ENCODE results near the gene GFPT2. TPM values are rescaled to one million over a fixed set of nuclear protein-coding genes. Genes with fewer than 3 reads are reported as not detected.
"Not testable (repeated sequence)": the region's sequence is repeated elsewhere in the genome, so short reads cannot be mapped to it uniquely, and the experiment has no call there.

GFPT2 gene
- total RNA-seq, 1 donor from 2014 or later, result not detected

DNA sequence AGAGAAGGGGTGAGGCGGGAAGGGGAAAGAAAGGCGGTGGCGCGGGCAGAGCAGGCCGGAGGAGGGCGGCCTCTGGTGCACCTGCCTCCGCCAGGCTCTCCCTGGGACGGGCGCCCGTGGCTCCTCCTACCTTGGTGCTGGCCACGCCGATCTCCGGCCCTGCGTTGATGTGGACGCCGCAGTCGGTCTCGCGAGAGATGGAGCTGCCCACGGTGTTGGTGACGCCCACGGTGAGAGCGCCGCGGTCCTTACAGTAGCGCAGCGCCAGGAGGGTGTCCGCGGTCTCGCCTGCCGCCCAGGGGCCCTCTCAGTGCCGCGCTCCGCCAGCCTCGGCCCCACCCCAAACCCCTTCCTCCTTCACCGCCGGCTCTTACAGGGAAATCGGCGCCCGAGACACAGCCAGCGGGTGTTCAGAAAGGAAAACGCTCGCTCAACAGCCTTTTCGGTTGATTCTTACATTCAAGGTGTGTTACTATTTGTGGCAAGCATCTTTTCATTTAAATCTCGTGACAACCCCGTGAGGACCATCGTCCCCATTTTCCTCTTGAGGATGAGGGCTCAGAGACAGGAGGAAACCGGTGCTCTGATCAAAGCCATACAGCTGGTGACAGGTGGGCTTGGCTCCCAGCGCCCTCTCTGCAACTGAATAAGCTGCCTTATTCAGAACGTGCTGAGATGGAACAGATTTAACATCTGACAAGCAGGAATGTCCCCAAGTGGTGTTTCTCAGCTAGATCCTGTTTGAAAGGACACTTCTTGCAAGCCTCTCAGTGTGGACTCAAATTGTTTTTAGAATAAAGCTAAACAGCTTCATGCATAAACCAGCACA, 39.2 kb downstream of the GFPT2 start:
- intact Hi-C loops (cut with micrococcal nuclease), result no loop called here

DNA sequence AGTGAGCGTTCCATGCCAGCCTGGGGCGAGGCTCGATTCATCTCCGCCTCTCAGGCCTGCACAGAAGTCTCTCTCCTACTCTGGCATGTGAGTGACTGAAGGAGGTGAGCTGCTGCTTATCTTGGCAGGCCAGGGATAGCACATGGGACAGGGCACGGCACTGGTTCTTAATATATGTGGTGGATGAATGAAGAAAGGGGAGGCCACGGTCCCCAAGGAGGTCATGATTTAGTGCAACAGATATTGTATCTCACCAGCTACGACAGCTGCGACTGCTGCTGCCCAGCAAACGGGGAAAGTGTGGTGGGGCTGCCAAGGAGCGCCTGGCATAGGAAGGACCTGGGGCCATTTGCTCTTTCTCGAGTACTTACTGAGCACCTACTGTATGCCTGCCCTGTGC, 41.9 kb downstream of the GFPT2 start:
- intact Hi-C loops (cut with micrococcal nuclease), result no loop called here

DNA sequence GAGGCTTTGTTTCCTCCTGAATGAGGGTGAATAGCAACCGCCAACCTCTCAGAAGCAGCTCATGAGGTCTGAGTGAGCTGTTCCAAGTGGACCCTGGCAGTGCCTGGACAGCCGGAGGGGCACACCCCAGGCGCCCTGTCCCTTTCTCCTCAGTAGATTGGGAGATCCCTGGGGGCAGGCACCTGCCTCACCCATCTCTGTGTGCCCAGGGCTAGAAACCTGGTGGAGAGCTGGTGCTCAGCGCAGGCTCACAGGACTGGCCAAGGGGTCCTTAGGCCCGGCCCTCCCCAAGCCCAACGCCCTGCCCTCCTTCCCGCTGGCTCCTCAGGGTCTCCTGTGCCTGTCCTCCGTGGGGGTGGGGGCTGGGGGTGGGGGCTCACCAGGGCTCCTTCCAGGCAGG, 46.3 kb downstream of the GFPT2 start:
- intact Hi-C loops (cut with micrococcal nuclease), result no loop called here

DNA sequence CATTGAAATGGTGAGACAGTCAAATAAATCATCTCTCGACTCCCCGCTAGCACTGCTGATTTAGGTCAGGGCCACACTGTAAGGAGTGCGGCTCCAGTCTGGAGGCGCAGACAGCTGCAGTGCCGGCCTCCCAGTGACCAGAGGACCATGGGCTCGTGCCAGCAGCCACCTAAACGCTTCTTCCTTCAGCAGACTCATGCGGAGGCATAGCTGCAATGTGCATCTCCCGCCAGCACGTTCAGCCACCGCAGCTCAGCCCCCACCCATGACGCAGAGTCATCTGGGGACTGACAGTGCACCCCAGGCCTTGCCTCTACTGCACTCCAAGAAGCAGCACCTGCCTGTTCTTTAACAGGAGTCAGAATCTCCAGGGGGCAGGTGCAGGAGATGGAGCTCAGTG, 47.7 kb downstream of the GFPT2 start:
- intact Hi-C loops (cut with micrococcal nuclease), result no loop called here

DNA sequence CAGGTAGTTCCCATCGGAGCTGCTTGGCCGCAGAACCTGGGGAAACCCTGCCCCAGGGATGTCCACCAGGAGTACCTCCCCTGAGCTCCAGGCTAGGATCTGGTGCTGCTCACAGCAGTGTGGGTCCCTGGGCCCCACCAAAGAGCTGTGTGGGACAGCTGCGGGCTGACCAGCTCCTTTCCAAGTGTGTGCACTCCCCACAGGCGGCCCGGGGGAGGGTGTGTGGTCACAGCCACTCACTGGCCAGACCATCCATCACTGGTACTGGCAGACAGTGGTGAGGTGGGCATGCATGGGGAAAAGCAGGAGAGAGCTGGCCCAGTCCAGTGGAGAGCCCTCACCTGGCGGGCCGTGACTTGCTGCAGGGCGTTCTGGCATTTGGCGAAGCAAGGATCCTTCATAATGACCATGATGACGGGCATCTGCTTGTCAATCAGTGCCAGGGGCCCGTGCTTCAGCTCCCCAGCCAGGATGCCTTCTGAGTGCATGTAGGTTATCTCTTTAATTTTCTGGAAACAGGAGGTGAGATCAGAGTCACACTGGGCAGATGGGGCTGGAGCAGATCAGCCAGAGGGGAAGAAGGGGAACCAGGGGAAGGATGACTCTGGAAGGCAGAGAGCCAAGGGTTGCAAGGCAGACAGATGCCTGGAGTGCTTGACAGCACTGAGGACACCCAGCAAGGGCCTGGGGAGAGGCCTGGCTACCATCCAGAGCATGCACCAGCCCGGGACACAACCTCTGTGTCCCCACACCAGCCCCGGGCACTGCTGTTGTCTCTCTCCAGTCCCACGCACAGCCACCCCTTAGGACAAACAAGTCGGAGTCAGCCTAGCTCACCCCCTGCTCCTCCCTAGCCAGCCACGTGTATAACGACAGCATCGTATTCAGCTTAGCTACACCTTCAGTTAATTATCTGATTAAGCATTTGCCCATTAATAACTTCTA, 48.4 kb downstream of the GFPT2 start:
- intact Hi-C loops (cut with micrococcal nuclease), result no loop called here

DNA sequence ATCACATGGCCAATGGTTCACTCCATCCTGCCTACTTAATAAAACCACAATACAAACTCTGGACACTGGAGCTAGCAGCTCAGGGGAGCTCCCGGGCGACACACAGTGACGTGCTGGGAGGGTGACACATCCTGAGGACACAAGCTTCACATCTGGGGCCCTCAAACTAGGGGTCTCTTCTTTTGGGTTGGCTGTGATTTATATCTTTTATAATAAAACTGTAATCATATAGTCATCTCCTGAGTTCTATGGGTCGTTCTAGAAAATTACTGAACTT, 49.2 kb downstream of the GFPT2 start:
- intact Hi-C loops (cut with micrococcal nuclease), result no loop called here

DNA sequence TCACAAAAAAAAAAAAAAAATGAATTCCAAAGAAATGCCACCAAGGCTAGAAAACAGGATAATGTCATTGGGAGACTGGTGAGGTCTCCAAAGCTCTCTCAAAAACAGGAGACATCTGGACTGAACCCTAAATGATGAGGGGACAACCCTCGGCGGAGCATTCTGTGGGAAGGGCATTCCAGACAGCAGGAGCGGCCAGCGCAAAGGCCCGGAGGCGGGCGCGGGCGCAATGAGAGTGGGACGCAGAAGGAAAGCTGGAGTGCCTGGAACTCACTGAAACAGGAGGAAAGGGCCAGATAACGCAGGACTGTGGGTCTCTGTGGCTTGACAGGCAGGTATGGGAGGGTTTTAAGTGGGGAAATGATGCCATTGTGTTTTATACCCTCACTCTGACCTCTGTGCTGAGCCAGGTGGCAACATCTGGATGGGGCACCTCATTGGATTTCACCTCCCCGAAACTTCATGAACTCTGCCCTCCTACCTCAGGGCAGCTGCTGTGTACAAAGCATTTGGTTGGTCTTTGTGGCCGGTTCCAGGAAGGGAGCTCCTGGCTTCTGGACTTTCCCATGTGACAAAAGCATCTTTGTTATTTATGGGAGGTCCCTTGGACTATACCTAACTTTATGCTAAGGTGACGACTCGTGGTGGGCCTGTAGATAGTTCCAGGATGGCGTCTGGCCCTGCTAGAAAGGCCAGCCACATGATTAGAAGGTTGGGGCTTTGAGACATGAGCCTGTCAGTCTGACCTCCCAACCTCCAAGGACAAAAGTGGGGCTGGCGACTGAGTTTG, 49.7 kb downstream of the GFPT2 start:
- intact Hi-C loops (cut with micrococcal nuclease), result no loop called here

DNA sequence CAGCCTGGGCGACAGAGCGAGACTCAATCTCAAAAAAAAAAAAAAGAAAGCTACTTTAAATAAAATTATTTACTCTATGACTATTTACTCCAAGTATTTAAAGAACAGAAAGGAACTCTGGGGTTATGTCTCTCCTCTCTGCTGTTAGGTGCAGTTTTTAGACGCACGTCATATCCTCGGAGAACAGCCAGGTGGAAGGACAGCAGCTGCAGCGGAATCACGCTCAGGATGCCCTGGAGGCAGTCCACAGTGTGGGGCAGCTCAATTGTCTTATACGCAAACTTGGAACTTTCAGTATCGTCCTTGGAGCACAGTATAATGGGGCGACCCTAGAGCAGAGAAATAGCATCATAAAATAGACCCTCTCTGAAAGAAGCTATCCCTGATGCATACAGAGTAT, 50.9 kb downstream of the GFPT2 start:
- intact Hi-C loops (cut with micrococcal nuclease), result no loop called here

DNA sequence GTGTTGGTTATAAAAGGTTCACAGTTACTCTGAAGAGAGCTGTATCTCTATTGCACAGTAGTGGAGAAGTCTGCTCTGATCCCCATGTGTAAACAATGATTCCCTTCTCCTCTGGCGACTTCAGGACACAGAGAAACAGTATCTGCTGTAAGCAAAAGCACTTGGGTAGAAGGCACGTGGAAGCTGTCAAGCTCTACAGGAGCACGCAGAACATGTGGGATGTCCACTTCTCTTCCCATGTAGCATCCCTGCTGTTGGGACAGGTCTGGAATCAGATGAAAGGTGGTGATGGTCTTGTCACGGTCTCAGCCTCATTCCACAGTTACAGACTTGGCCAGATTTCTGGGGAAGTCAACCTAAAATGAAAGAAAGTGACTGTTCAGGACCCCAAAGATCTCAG, 51.9 kb downstream of the GFPT2 start:
- intact Hi-C loops (cut with micrococcal nuclease), result no loop called here

DNA sequence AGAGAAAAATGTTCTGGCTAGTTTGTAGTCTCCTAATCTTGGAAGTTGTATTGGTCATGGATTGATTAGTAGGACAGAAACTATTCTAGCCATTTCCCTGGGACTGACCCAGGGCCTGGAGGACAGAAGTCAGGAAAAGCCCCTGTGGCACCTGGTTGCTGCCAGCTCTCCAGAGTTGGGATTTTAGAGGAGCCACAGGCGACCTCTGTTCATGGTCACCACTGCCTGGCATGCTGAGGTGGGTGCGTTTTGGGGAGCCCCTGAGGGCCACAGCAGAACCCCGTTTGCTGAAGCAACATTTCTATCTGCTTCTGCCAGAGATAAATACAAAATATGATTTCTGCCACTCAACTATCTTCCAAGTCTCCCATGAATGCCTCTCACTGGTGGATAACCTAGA, 53.6 kb downstream of the GFPT2 start:
- intact Hi-C loops (cut with micrococcal nuclease), result no loop called here

DNA sequence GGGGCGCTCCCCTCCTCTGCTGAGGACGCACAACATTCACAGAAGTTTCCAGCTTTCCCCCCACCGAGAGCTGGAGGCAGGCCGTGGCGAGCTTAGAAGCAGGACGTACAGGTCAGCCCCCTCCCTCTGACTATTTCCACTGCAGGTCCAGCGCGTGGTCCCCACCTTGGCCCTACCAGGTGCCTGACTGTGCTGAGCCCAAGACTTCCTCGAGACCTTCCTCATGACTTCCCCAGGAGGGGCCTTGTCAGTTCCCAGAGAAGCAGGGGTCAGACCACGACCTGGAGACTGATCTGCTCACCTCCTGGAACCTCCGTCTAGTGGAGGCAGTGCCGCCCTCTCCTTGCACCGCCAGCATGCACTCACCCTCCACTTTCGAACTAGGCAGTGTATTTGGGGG, 54.1 kb downstream of the GFPT2 start:
- intact Hi-C loops (cut with micrococcal nuclease), result not testable (repeated sequence)

DNA sequence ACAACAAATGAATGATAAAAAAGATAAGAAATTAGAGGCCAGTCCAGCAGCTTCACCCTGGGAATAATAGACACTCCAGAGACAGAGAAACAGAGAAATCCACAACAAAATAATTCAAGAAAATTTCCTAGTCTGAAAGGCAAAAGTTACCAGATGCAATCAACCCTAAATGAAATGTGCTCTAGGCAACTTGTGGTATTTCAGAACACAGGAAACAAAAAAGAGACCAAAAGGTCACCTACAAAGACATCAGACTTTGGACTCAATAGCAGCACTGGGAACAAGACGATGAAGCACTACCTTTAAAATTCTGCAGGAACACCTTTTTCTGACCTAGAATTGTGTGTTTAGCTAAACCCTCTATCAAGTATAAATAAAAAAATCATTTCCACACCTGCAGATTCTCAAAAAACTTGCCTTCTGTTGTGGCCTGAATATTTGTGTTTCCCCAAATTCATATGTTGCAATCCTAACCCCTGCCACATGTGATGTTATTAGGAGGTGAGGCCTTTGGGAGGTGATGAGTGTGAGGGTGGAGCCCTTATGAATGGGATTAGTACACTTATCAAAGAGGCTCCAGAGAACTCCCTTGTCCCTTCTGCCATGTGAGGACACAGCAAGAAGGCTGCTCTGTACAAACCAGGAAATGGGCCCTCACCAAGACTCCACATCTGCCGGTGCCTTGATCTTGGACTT, 55.4 kb downstream of the GFPT2 start:
- intact Hi-C loops (cut with micrococcal nuclease), result no loop called here

DNA sequence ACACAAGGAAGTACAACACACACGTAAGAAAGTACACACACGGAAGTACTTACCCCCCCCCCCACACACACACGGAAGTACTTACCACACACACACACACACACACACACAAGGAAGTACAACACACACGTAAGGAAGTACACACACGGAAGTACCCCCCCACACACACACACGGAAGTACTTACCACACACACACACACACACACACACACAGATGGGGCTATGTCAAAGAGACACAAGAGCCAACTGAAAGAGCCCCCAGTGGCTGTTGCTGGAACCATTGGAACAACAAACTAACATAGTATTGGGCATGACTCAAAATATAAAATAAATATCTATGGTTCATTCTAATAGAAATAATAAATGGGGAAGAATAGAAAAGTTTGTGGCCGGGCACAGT, 56.4 kb downstream of the GFPT2 start:
- intact Hi-C loops (cut with micrococcal nuclease), result no loop called here

DNA sequence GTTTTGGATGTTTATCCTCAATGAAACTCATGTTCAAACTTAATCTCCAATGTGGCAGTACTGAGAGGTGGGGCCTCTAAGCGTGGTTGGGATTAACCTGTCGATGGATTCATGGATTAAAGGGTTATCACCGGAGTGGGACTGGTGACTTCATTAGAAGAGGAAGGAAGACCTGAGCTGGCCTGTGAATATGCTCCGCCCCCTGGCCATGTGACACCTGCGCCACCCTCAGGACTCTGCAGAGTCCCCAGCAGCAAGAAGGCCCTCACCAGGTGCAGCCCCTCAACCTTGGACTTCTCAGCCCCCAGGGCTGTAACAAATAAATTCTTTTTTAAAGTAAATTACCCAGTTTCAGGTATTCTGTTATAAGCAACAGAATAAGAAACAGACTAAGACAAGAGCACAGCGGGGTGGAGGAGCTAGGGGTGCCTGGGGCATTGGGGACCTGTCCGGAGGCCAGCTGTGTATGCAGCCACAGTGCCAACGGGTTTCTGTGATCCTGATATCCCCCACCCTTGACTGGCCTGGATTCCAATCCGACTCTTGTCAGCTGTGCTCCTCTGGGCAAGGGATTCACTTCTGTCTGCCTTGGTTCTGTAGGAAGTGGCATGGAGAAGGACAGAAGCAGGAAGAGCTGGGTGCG, 58.1 kb downstream of the GFPT2 start:
- intact Hi-C loops (cut with micrococcal nuclease), result loop anchor here (5.0 kb wide), 1 partner anchor 867 kb away; no protein-coding TSS in a partner anchor

DNA sequence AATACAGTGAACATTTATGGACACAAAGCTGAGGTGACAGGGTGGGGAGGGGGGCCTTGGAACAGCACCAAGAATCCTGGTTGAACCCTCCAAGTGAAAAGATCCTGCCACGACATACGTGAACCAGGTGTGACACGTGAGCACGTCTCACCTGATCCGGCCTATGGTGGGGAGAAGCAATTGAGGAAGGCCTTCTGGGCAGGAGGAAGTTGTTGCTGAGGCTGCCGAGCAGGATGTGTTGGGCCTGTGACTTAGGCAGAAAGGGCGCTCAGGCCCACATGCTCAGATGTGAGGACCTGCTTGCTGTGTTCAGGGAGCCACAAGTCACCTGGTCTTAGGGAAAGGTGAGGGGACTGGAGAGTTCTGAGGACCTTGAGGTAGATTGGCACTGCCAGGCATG, 58.7 kb downstream of the GFPT2 start:
- intact Hi-C loops (cut with micrococcal nuclease), result loop anchor here (5.0 kb wide), 1 partner anchor 868 kb away; no protein-coding TSS in a partner anchor

DNA sequence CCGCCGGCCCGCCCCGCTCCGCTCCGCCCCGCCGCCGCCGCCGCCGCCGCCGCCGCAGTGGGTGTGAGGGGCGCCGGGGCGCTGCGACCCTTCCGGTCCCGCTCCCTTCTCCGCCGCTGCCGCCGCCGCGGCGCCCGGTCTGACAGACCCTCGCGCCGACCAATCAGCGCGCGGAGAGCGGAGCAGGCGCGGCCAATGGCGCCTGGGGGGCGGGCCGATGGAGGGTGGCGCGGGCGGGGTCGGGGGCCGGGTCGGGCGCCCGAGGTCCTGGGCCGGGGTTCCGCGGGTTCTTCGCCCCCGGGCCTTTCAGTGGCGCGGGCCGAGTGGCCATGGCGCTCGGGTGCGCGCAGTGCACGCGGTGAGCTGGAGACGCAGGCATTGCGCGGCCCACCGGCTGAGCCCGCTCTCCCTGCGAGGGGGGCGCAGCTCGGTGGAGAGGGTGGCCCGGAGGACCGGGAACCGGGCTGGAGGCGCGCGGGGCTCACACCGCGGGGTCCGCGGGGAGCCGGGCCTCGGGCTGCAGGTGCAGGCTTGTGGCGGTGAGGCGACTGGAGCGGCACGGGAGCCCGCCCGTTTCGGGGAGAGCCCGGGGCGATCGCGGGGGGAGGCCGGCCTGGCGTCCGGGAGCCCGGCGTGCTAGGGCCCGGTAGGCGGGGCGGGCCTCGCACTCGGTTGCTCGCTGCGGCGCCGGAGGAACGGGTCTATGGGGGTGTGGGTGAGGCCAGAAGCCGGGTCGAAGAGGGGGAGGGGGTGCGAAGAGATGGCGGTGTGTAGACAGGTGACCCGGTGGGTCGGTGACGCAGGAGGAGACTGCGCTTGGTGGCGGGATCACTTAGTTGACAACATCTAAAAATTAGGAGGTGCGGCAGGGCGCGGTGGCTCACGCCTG, 60.9 kb downstream of the GFPT2 start, which contains the start of gene MAPK9:
MAPK9 (minus strand) TSS at position 141 of the 889 bp plus-strand sequence. CDS start 11,522 bp downstream, outside the sequence.
- intact Hi-C loops (cut with micrococcal nuclease), result loop anchor here (1.0 to 5.0 kb wide), 2 partner anchors 202 to 870 kb away; partner anchors contain the start of gene CNOT6

DNA sequence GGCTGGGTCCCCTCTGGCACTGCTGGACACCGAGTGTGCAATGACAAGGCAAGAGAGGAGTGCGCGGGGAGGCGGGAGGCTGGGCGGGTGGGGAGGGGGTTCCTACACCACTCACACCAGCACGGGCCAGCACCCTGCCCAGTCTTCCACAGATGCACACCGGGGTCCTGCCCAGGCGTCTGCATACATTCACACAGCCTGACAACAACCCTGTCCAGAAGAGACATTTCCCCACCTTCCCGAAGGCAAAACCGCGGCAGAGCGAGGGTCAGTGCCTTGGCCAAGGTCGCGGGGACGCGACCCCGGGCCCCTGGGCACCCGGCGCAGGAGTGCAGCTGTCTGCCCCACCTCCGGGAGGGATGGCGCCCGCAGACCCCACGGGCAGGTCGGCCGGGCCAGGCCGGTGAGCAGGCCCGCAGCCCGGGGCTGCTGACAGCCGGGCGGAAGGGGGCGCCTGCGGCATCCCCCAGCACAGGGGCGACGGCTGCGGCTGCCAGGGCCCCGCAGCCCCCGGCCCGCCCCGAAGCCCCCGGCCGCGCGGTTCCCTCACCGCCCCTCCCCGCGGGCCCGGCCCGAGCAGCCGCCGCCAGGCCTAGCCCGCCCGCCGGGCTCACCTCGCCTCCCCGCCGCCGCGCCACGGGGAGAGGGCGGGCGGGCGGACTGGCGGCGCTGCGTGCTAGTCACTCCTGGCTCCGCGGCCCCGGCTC, 61.7 kb downstream of the GFPT2 start:
- intact Hi-C loops (cut with micrococcal nuclease), result loop anchor here (5.0 kb wide), 1 partner anchor 871 kb away; no protein-coding TSS in a partner anchor

DNA sequence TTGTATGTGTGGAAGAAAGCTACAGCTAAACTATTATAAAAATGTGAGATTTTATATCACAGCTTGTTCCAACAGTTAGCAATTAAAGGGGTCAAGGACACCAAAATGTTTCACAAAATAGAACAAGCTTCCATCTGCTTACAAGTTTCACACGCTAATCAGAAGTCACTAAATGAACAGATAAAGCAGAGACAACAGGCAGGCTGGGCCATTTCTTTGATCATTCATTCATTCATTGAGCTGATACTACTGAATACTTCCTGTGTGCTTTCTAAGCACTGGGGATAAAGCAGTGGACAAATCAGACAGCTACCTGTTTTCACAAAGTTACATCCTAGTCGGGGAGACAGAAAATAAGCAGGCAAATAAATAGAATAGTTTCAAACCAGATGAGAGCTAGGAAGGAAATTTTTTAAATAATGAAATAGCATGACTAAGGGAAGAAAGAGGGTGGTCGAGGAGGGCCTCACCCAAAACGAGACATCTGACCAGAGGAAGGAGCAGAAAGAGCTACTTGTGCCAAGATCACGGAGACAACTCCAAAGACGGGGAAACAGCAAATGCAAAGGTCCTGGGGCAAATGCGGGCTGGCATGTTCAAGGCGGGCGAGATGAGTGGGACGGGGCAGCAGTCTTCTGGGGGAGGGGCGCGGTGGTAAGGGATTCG, 62.4 kb downstream of the GFPT2 start:
- intact Hi-C loops (cut with micrococcal nuclease), result loop anchor here (5.0 kb wide), 1 partner anchor 872 kb away; no protein-coding TSS in a partner anchor

Measured in T-helper 2 cell treated with Interferon-gamma antibody and Interleukin-4, amounts not matched to agents 100 ng/mL and 5 ng/mL, for 36 hours (primary cell).